LNCAP (cell line): ENCODE measurements around the gene DHRS13.

Experiments used
- TF ChIP-seq, protein P1 (sequence below): fragments of 450-650 bp; IDR thresholded peaks from 2 replicates; pipeline ENCODE4 v1.5.1; 2017; ENCODE audit warnings: mild to moderate bottlenecking

Gene DHRS13, protein sequence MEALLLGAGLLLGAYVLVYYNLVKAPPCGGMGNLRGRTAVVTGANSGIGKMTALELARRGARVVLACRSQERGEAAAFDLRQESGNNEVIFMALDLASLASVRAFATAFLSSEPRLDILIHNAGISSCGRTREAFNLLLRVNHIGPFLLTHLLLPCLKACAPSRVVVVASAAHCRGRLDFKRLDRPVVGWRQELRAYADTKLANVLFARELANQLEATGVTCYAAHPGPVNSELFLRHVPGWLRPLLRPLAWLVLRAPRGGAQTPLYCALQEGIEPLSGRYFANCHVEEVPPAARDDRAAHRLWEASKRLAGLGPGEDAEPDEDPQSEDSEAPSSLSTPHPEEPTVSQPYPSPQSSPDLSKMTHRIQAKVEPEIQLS

DNA sequence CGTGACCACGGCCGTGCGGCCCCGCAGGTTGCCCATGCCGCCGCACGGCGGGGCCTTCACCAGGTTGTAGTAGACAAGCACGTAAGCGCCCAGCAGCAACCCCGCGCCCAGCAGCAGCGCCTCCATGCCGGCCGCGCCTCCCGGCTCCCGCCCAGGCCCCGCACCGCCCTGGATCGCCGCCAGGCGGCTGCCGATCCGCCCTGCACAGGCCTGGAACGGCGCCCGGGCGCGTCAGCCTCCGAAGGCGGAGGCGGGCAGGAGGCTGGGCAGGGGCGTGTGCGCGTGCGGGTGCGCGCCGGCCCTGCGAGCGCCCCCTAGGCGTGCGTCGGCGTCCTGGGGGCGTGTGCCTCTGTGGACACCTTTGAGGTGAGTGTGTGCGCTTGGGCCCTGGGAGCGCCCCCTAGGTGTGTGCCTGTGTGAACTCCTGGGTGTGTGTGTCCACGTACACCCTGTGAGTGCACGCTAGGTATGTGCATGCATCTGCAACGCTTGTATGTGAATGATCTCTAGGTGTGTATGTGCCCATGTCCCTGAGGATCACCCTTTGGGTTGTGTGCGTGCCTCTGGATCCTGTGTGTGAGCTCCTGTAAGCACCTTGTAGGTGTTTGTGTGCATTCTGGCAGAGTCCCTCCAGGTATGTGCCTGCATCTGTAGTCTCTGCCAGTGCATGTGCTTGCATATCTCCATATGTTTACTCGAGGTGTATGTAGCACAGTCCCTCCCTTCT lies at the start of gene DHRS13:
DHRS13 (minus strand) TSS at position 261 of the 727 bp plus-strand sequence; CDS start at position 126, 135 bp downstream.
- TF ChIP-seq, protein P1, sequence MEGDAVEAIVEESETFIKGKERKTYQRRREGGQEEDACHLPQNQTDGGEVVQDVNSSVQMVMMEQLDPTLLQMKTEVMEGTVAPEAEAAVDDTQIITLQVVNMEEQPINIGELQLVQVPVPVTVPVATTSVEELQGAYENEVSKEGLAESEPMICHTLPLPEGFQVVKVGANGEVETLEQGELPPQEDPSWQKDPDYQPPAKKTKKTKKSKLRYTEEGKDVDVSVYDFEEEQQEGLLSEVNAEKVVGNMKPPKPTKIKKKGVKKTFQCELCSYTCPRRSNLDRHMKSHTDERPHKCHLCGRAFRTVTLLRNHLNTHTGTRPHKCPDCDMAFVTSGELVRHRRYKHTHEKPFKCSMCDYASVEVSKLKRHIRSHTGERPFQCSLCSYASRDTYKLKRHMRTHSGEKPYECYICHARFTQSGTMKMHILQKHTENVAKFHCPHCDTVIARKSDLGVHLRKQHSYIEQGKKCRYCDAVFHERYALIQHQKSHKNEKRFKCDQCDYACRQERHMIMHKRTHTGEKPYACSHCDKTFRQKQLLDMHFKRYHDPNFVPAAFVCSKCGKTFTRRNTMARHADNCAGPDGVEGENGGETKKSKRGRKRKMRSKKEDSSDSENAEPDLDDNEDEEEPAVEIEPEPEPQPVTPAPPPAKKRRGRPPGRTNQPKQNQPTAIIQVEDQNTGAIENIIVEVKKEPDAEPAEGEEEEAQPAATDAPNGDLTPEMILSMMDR: peak; percentile 100

DNA sequence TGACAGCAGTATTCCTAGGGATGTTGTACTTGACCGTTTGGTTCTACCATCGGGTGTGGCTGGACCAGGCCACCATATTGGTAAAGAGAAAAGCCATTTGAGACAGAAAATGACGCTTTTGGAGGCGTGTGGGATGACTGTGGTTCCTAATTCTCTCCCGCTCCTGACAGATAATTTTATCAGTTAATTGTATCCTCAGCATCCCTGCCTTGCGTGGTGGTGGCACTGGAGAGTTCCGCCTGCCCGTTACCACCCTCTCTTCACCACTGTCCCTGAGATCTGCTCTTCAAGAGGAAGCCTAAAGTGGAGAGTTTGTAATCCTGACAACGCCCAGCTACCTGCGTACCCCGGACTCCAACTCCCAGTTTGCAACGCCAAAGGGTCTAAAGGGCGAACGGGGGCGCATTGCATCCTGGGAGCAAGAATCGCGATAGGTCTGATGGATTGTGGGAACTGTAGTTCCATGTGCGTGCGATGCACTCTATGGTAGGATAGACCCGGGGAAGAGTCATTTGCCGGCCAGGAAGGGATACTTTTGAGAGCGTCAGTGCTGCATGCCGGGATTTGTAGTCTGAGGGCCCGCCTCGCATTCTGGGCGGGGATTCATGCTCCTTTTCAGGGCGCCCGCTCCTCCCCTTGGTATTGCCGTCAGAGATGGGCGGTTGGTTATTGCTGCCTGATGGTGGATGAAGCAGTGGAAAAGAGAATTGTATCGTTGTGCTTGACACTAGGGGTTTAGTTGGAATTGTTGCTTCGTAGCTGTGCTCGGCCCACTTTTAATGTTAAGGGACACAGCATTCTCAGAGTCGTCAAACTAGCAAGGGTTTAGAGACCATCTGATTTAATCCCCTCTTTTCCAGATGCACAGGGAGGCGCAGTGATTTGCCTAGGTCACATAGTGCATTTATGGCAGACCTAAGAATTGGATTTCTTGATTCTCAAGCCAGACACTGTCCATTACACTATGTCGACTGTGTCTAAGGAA lies 49.4 kb upstream of the DHRS13 start:
- TF ChIP-seq, protein P1: no peak

DNA sequence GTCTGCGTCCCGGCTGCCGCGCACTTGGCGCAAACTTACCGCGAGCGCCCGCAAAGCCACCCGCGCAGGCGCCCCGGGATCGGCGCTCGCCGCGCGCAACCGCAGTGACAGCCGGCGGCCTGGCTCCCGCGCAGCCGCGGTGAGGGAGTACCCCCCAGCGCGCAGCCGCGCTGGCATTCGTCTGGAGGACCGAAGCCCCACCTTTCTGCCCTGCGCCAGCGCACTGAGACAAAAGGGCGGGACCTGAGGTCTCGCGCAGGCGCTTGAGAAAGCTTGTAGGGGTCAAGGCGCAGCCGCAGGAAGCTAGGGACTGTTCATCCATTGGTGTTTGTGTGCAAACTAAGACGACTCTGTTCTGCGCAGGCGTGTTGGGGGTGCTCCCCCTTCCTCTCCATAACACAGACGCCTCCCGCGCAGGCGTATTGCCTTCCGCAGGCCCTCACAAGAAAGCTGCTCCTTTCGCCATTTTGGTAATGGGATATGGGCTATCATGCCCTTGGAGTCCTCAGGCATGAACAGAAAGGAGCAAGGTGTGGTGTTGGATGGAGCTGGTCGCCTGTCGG lies 48.6 kb upstream of the DHRS13 start, which contains the start of gene PHF12:
PHF12 (minus strand) TSS at position 91 of the 563 bp plus-strand sequence. CDS start 558 bp downstream, outside the sequence.
- TF ChIP-seq, protein P1: no peak

DNA sequence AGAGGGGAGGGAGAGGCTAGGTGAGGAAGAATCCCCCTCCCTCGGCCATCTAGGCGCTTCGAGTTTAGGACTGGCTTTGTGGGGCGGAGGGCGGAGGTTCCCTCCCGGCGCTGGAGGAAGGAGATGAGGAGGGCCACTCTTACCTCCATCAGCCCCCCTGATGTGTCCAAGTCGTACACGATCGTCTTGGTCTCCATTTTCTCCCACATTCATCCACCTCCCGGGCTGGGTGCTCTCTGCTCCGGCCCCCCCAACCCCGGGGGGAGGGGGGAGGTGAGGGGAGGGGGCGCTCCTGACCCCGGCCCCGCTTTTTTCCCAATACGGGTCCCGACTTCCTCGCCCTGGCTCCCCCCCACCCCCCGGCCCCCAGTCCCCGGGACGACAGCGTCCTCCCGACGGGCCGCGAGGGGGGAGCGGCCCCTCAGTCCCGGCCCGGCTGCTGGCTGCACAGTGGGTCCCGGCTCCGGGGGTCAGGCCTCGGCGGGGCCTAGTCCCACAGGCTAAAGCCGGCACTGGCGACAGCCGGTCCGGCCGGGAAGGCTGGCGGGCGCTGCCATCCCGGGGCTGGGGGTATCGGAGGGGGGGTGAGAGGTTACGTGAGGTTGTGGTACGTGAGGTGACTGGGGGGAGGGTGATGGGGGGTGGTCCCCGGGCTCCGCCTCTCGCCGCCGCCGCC lies 48.0 kb upstream of the DHRS13 start:
- TF ChIP-seq, protein P1: no peak

DNA sequence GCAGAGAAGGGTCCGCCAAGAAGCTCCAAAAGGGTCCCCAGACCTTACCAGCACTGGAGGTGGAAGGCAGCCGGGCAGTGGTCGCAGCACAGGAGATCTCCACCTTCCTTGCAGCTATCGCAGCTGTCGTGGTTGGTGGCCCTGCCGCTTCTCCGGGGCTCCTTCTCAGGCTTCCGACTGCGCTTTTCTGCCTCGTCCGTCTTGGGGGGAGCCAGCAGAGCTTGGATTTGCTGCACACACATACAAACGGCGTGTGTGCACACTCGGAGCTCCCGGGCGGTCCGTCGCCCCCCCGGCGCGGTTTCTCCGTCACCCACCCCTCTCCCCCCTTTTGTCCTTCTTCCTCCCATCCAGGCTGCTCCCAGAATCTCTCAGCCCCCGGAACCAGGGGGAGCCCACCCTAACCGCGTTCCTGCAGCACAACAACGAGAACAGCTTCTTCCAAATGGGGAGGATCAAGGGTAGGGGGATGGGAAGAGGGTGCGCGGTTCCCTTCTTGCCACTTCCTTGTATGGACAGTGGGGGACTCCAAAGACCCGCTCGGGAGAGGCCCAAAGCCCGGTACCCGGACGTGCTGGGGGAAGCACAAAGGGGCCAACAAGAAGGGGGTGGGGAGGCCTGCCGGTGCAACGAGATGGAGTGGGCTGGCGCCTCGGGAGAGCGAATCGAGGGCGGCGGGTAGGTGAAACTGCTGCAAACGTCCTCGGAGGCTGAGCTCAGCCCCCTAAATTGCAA lies 47.3 kb upstream of the DHRS13 start:
- TF ChIP-seq, protein P1: no peak

DNA sequence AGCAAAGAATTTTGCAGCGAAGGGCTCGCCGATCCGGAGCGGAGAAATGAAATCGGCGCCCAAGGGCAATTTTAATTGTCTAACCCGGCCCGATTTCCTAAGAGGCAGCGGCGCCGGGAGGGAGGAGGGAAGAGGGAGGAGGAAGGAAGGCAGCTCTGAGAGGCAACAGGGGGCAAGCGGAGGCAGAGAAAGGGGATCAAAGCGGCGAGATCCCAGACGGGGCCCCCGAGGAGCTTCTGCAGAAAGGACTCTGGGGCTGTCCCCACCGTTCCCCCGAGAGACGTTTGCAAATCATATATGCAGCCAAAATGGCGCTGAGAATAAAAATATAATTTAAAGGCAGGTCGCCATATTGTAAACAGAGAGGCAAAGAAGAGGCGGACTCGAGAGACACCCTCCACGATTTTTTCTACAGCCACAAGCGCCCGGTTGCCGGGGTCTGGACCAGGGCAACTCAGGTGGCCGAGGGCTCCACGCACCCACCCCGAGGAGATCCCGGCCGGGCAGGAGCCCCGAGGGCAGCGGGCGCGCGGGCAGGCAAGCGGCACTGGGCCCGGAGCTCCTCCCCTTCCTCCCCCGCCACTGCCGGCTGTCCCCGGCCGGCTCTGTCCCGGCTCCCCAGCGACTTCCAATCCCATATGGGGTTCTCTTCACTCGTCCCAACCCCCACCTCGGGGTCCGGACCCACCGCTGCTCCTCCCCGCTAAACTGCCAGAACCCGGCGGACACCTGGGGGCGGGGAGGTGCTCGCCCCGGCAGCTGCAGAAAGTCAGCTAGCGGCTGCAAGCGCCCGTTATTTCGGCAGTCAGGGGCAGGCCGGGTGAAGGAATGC lies 46.5 kb upstream of the DHRS13 start:
- TF ChIP-seq, protein P1: no peak
